ENCODE data around the gene GEN1. TPM values are rescaled to one million over a fixed set of nuclear protein-coding genes. Genes with fewer than 3 reads are reported as not detected.

GEN1 gene
- total and polyA plus RNA-seq, 10 donors = 4.3 to 22.0 (median 16.6) TPM

- peak overlapping the region; percentile 85 to 97 (median 91) for H3K4me3 ChIP-seq
- H3K36me3 ChIP-seq = no peaks in the 10 kb centered on the region
- intact Hi-C loops (cut with DNase I; ENCODE audit: low total_unique reads) = no loop called here
- H3K9me3 ChIP-seq = no peaks in the 10 kb centered on the region
- WGBS, 5 donors = 16 to 22% (median 19%) methylated on average over 8 of the region's 8 CpGs
- H3K4me1 ChIP-seq = peaks cover 15 to 81% (median 43%) of the 10 kb centered on the region in 6 donors
- TF ChIP-seq POLR2AphosphoS5 (IDR thresholded peaks at IDR 0.05) (no peak), POLR2A (IDR thresholded peaks at IDR 0.05) (no peak)
- TF ChIP-seq, protein P1, sequence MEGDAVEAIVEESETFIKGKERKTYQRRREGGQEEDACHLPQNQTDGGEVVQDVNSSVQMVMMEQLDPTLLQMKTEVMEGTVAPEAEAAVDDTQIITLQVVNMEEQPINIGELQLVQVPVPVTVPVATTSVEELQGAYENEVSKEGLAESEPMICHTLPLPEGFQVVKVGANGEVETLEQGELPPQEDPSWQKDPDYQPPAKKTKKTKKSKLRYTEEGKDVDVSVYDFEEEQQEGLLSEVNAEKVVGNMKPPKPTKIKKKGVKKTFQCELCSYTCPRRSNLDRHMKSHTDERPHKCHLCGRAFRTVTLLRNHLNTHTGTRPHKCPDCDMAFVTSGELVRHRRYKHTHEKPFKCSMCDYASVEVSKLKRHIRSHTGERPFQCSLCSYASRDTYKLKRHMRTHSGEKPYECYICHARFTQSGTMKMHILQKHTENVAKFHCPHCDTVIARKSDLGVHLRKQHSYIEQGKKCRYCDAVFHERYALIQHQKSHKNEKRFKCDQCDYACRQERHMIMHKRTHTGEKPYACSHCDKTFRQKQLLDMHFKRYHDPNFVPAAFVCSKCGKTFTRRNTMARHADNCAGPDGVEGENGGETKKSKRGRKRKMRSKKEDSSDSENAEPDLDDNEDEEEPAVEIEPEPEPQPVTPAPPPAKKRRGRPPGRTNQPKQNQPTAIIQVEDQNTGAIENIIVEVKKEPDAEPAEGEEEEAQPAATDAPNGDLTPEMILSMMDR (IDR thresholded peaks at IDR 0.05 in 8 of 11, conservative IDR thresholded peaks at IDR 0.05 in 3 of 11) = no peak
- H3K27ac ChIP-seq = peak overlapping the region in 6 of 8 donors; percentile 96 to 99 (median 98)
- no peaks in the 10 kb centered on the region for H3K27me3 ChIP-seq (replicated peaks in 1 of 7)
- no peak for DNase-seq
Measured at GRCh38 chr2:17754773-17755425, 961 bp downstream of the GEN1 start.

GRCh38 chr2:17756668-17757067 is 2.7 kb downstream of the GEN1 start:
- Histone ChIP-seq H3K4me1 (peaks cover 15 to 63% (median 27%) of the 10 kb centered on the region in 6 donors), H3K4me3 (no peak overlapping the region), H3K36me3 (peaks cover 0 to 18% (median 0%) of the 10 kb centered on the region in 6 donors), H3K9me3 (no peaks in the 10 kb centered on the region), H3K27me3 (replicated peaks in 1 of 7) (no peaks in the 10 kb centered on the region), H3K27ac (no peak overlapping the region)
- DNase-seq = no peak
- WGBS, 5 donors = 88 to 94% (median 93%) methylated on average over 6 of the region's 6 CpGs
- intact Hi-C loops (cut with DNase I; ENCODE audit: low total_unique reads) = no loop called here
- TF ChIP-seq POLR2AphosphoS5 (IDR thresholded peaks at IDR 0.05) = no peak
- TF ChIP-seq, protein P1 (IDR thresholded peaks at IDR 0.05 in 8 of 11, conservative IDR thresholded peaks at IDR 0.05 in 3 of 11) = no peak
- no peak for TF ChIP-seq POLR2A (IDR thresholded peaks at IDR 0.05)

GRCh38 chr2:17757321-17757720 is 3.4 kb downstream of the GEN1 start:
- Histone ChIP-seq H3K36me3 (peaks cover 0 to 20% (median 0%) of the 10 kb centered on the region in 6 donors), H3K27me3 (replicated peaks in 1 of 7) (no peaks in the 10 kb centered on the region), H3K4me1 (peaks cover 13 to 56% (median 21%) of the 10 kb centered on the region in 6 donors), H3K27ac (no peak overlapping the region), H3K9me3 (no peaks in the 10 kb centered on the region), H3K4me3 (no peak overlapping the region)
- no peak for DNase-seq
- intact Hi-C loops (cut with DNase I; ENCODE audit: low total_unique reads) = no loop called here
- no peak for TF ChIP-seq POLR2AphosphoS5 (IDR thresholded peaks at IDR 0.05)
- no peak for TF ChIP-seq POLR2A (IDR thresholded peaks at IDR 0.05)
- TF ChIP-seq, protein P1 (IDR thresholded peaks at IDR 0.05 in 8 of 11, conservative IDR thresholded peaks at IDR 0.05 in 3 of 11) = no peak
- 62 to 73% (median 67%) methylated on average over 2 of the region's 2 CpGs for WGBS, 5 donors

- intact Hi-C loops (cut with DNase I; ENCODE audit: low total_unique reads) = no loop called here
- no peak overlapping the region for H3K4me3 ChIP-seq
- WGBS, 5 donors = 35 to 73% (median 50%) methylated on average over 3 of the region's 3 CpGs
Measured at GRCh38 chr2:17758118-17758517, 4.2 kb downstream of the GEN1 start.

More at GRCh38 chr2:17758118-17758517, 4.2 kb downstream of the GEN1 start:
- no peak overlapping the region for H3K27ac ChIP-seq
- no peak for TF ChIP-seq POLR2A (IDR thresholded peaks at IDR 0.05)
- TF ChIP-seq POLR2AphosphoS5 (IDR thresholded peaks at IDR 0.05) = no peak
- TF ChIP-seq, protein P1 (IDR thresholded peaks at IDR 0.05 in 8 of 11, conservative IDR thresholded peaks at IDR 0.05 in 3 of 11) = no peak
- H3K27me3 ChIP-seq (replicated peaks in 1 of 7) = no peaks in the 10 kb centered on the region
- no peaks in the 10 kb centered on the region for H3K9me3 ChIP-seq
- peaks cover 0 to 23% (median 0%) of the 10 kb centered on the region in 6 donors for H3K36me3 ChIP-seq
- H3K4me1 ChIP-seq = peaks cover 7 to 48% (median 14%) of the 10 kb centered on the region in 6 donors
- DNase-seq = no peak
